HG03175 (cell line): ENCODE measurements around the gene MBNL1.
"Not testable (repeated sequence)": the region's sequence is repeated elsewhere in the genome, so short reads cannot be mapped to it uniquely, and the experiment has no call there.

Experiments used
- ATAC-seq: cut with Tn5 transposase; IDR thresholded peaks from one replicate; pipeline ENCODE4 v1.9.1; 2021; ENCODE audit warnings: mild to moderate bottlenecking, moderate library complexity; ENCODE audit not compliant: unreplicated experiment

Gene MBNL1

GRCh38 chr3:152367192-152367591, 98.5 kb downstream of the MBNL1 start:
- ATAC-seq = not testable (repeated sequence)

DNA sequence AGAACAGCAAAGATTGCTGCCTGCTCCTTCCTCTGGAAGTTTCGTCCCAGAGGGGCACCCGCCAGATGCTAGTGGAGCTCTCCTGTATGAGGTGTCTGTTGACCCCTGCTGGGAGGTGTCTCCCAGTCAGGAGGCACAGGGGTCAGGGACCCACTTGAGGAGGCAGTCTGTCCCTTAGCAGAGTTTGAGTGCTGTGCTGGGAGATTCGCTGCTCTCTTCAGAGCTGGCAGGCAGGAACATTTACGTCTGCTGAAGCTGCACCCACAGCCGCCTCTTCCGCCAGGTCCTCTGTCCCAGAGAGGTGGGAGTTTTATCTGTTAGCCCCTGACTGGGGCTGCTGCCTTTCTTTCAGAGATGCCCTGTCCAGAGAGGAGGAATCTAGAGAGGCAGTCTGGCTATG, 103.9 kb downstream of the MBNL1 start:
- ATAC-seq = not testable (repeated sequence)

DNA sequence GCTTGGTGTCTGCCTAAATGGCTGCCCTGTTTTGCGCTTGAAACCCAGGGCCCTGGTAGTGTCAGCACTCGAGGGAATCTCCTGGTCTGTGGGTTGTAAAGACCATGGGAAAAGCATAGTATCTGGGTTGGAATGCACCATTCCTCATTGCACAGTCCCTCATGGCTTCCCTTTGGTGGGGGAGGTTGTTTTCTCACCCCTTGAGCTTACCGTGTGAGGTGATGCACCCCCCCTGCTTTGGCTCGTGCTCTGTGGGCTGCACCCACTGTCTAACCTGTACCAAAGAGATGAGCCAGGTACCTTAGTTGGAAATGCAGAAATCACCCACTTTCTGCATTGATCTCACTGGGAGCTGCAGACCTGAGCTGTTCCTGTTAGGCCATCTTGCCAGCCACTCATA, 104.7 kb downstream of the MBNL1 start:
- no peak for ATAC-seq

DNA sequence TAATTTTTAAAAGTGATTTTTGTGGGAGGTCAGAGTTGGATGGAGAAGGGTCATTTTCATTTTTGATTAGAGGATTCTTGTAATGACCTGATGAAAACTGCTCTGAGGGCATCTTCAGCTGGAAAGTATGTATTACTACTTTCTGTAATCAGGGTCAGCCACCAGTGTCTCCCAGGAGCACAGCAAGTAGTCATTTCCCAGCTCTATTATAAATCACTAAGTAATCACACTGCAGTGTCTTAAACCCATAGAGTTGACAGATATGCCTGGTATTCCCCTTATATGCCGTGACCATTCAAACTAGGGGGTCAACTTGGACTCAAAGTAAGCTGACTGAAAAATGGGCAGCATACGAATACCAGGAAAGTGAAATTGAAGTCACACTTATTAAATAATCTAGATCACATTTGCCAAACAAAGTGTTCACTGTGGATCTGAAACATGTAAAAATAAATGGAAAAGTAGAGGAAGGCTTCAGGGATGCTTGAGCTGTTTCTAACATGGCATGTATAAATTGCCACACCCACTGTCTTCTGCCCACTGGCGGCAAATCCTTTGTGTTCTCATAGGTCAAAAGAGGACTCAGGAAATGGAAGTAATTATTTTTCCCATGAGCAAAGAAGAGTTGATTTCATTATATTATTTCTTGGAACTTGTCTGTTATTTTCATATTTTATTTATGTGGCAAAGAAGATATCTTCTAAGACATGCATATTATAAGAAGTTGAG, 105.7 kb downstream of the MBNL1 start:
- ATAC-seq = peak; percentile 34

DNA sequence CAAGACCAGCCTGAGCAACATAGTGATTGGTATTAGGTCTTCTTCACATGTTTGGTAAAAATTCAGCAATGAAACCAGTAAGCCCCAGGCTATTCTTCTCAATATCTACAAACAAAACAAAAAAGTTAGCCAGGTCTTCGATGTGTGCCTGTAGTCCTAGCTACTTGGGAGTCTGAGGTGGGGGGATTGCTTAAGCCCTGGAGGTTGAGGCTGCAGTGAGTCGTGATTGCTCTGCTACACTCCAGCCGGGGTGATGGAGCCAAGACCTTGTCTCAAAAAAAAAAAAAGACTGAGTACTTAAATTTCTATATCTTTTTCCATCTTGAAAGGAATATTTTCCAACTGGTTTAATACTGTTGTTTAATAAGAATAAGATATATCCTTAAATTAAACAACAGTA, 106.8 kb downstream of the MBNL1 start:
- no peak for ATAC-seq

GRCh38 chr3:152376351-152377183, 107.8 kb downstream of the MBNL1 start:
- ATAC-seq = peak; percentile 76

DNA sequence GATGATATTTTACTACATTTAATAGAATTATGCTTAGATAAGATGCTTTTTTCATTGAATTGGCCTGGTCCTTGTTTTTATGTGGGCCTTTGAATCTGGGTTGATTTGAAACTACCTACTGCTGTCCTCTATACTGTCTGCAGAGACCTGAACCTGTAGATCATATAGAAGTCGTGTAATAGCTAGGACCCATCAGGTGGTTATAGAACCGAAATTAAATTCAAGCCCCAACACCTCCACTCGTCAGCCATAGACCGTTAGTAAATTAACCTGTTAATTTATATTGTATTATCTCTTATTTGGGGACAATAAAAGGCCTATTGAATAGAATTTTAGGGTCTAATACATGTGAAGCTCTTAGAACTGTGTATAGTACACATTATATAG, 108.4 kb downstream of the MBNL1 start:
- peak; percentile 17 for ATAC-seq

DNA sequence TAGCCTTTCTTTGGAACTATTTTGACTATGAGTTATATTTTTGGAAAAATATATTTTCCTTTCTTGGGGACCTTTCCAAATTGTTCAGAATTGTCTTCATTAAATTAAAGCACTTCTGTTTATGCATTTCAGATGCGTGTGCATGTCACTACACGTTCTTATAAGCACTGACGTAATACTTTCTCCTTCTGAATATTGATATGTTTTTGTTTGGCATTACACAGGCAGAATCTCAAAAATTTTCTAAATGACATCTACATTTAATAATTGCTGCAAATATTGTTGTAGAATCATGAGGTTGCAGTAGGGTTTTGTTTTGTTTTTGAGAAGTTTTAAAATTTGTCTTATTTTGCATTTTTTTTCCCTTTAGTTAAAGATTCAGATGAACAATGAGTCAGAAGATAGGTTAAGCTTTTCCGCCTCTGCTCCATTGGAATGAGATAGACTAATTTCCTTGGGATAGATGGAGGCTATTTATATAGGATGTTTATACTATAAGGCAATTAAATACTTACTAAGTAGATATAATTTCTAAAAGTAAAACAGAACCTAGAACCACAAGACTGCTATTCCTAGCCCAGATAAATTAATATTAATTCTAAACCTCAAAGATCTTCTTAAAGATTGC, 110.8 kb downstream of the MBNL1 start:
- no peak for ATAC-seq

- ATAC-seq = no peak
Measured at GRCh38 chr3:152380043-152380442, 111.3 kb downstream of the MBNL1 start.

DNA sequence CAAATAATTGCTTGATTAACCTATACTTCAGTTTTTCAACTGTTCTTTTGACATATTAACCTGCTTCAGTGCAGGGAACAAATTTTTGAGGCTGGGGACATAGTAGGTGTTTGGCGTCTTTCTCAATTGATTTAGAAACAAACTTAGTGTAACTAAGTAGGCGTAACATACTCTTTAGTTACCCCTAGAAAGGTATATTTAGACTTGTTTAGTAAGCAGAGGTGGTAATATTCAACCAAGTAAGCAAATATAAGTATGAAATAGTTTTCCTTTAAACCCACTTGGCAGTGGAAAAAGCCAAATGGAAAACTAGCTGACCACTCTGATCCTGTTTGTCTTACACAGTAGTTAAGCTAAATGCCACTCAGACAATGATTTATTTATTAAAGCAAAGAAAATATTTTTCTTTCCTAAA, 113.2 kb downstream of the MBNL1 start:
- no peak for ATAC-seq

GRCh38 chr3:152382312-152383135, 113.8 kb downstream of the MBNL1 start:
- no peak for ATAC-seq

- ATAC-seq = no peak
Measured at GRCh38 chr3:152383136-152383606, 114.4 kb downstream of the MBNL1 start.

GRCh38 chr3:152384412-152384811, 115.7 kb downstream of the MBNL1 start:
- ATAC-seq = no peak

DNA sequence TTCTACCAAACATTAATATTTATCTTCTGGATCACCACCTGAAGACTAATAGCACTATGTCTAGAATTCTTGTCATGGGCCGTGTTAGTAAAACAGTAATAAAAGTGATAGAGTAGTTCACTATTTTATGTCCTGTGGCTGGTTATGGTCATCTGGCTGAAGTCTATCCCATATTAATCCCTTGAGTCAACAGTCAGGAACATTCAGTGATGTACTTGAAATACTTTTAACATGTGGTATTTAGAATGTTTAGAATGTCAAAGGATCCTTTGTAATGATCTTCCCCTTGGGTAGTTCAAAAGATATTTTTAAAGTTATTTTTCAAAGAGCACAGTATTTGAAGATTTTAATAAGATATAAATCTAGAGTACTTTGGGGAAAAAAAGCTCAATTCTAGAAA, 117.0 kb downstream of the MBNL1 start:
- no peak for ATAC-seq

- no peak for ATAC-seq
Measured at GRCh38 chr3:152386208-152386607, 117.5 kb downstream of the MBNL1 start.

DNA sequence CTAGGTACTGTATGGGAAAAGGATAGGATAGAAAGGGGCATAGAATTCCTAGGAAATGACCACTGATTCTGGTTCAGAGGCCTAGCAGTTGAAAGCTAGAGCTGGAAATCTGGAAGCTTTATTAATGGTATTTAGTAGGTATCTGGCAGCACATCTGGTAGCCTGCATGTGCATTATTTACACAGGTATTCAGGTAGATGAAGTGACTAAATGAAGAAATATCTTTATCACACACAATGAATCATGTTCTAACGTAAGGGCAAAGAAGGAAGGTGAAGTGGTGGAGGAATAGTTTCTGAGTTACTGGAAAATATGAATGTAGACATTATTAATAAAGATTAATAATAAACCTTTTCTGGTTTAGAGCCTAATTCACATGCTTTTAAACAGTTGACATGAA, 119.9 kb downstream of the MBNL1 start:
- no peak for ATAC-seq

GRCh38 chr3:152389316-152389934, 120.7 kb downstream of the MBNL1 start:
- ATAC-seq = no peak

GRCh38 chr3:152390647-152391046, 121.9 kb downstream of the MBNL1 start:
- ATAC-seq = no peak

- ATAC-seq = no peak
Measured at GRCh38 chr3:152391671-152392070, 122.9 kb downstream of the MBNL1 start.

- no peak for ATAC-seq
Measured at GRCh38 chr3:152392272-152392880, 123.6 kb downstream of the MBNL1 start.
